HUES64 (cell line): ENCODE results near the gene POTEH.
"Not testable (repeated sequence)": the region's sequence is repeated elsewhere in the genome, so short reads cannot be mapped to it uniquely, and the experiment has no call there.

Source experiments
- H3K27ac ChIP-seq: 2 replicates; pipeline ENCODE4 v1.7.0; 2013; ENCODE audit warnings: low read depth, low read length, inconsistent platforms
- H3K27me3 ChIP-seq: 2 replicates; pipeline ENCODE4 v1.6.1; 2013; ENCODE audit warnings: mild to moderate bottlenecking, low read length; ENCODE audit not compliant: insufficient read depth
- H3K36me3 ChIP-seq: 2 replicates; pipeline ENCODE4 v1.6.1; 2013; ENCODE audit warnings: mild to moderate bottlenecking, low read length; ENCODE audit not compliant: insufficient read depth
- H3K4me1 ChIP-seq: 2 replicates; pipeline ENCODE4 v1.6.1; 2013; ENCODE audit warnings: mild to moderate bottlenecking, low read length, moderate library complexity; ENCODE audit not compliant: insufficient read depth
- H3K4me3 ChIP-seq: 2 replicates; pipeline ENCODE4 v1.5.1; 2013; ENCODE audit warnings: mild to moderate bottlenecking, low read length, moderate library complexity
- H3K9ac ChIP-seq: 2 replicates; pipeline ENCODE4 v1.6.1; 2013; ENCODE audit warnings: mild to moderate bottlenecking, low read depth, low read length
- H3K9me3 ChIP-seq: 2 replicates; pipeline ENCODE4 v1.6.1; 2013; ENCODE audit warnings: low read depth, low read length; ENCODE audit not compliant: insufficient read depth
- WGBS: fragments of 150-250, 120-280 bp; methylation state at CpG from one replicate; pipeline ENCODE4 v1.1.7; 2013; ENCODE audit warnings: missing lambda C conversion rate; 5-methylcytosine and 5-hydroxymethylcytosine counted together

POTEH gene

GRCh38 chr22:15738157-15738908 is 48.5 kb downstream of the POTEH start:
- not testable (repeated sequence) for H3K27me3 ChIP-seq, H3K9ac ChIP-seq, H3K27ac ChIP-seq, H3K36me3 ChIP-seq, H3K4me3 ChIP-seq, H3K9me3 ChIP-seq, H3K4me1 ChIP-seq
- WGBS, result 96% methylated on average over 4 of the region's 10 CpGs

DNA sequence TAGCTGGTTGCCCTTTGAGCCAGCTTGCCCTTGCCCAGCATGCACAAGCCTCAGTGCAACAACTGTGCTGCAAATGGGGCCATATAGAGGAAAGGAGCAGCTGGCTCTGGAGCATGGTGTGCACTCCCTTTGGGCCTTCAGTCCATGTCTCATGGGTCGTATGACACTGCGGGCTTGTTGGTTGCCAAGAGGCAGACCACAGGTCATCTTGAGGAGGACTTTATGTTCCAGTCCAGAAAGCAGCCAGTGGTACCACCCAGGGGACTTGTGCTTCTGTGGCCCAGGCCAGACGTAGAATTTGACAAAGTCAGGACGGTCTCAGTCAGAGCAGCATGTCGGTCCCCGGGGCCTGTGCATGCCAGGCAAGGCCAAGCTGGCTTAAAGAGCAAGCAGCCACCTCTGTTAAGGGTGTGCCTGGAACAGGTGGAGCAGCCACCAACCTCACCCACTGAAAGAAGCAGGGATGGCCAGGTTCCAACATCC is 49.1 kb downstream of the POTEH start:
- not testable (repeated sequence) for H3K9me3 ChIP-seq, H3K36me3 ChIP-seq, H3K4me3 ChIP-seq, H3K27ac ChIP-seq, H3K9ac ChIP-seq, H3K27me3 ChIP-seq, H3K4me1 ChIP-seq
- WGBS, result 100% methylated on average over 1 of the region's 6 CpGs

- H3K9ac ChIP-seq, H3K36me3 ChIP-seq, H3K4me3 ChIP-seq, H3K27me3 ChIP-seq, H3K27ac ChIP-seq, H3K4me1 ChIP-seq: not testable (repeated sequence)
- WGBS, result 82% methylated on average over 13 of the region's 16 CpGs
- peaks cover 14% of the 10 kb centered on the region for H3K9me3 ChIP-seq
These were observed 58.0 kb downstream of the POTEH start for GRCh38 chr22:15747636-15748323.

GRCh38 chr22:15749181-15749970 is 59.5 kb downstream of the POTEH start:
- H3K27ac ChIP-seq, H3K9ac ChIP-seq, H3K27me3 ChIP-seq, H3K4me1 ChIP-seq, H3K36me3 ChIP-seq, H3K4me3 ChIP-seq: not testable (repeated sequence)
- WGBS, result 93% methylated on average over 27 of the region's 41 CpGs
- peaks cover 14% of the 10 kb centered on the region for H3K9me3 ChIP-seq

DNA sequence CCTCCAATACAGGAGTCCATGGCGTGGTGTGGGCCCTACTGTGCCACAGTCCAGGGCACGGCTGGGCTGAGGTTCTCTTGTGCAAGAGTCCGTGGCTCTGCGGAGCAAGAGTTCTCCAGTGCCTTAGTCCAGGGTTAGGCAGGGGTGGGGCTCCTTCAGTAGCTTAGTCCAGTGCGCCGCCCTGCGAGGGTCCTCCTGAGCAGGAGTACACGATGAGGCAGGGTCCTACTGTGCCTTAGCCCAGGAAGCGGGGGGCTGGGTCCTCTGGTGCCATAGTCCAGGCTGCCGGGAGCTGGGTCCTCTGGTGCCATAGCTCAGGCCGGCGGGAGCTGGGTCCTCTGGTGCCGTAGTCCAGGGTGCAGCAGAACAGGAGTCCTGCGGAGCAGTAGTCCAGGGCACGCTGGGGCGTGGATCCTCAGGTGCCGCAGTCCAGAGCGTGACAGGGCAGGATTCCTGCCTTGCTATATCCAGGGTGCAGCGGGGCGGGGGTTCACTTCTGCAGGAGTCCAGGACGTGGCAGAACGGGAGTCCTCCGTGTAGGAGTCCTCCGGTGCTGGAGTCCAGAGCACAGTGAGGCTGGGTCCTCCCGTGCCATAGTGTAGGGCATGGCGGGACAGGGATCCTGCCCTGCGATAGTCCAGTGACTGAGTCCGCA is 69.7 kb downstream of the POTEH start:
- H3K27ac ChIP-seq, H3K9ac ChIP-seq, H3K36me3 ChIP-seq, H3K4me3 ChIP-seq, H3K27me3 ChIP-seq, H3K4me1 ChIP-seq, H3K9me3 ChIP-seq: not testable (repeated sequence)
- 94% methylated on average over 12 of the region's 28 CpGs for WGBS

GRCh38 chr22:15760388-15761150 is 70.7 kb downstream of the POTEH start:
- not testable (repeated sequence) for H3K4me1 ChIP-seq, H3K27ac ChIP-seq, H3K36me3 ChIP-seq, H3K27me3 ChIP-seq, H3K9ac ChIP-seq, H3K9me3 ChIP-seq, H3K4me3 ChIP-seq
- 90% methylated on average over 13 of the region's 44 CpGs for WGBS

GRCh38 chr22:15761151-15761777 is 71.4 kb downstream of the POTEH start:
- not testable (repeated sequence) for H3K9me3 ChIP-seq, H3K4me1 ChIP-seq, H3K4me3 ChIP-seq, H3K27me3 ChIP-seq, H3K27ac ChIP-seq, H3K36me3 ChIP-seq, H3K9ac ChIP-seq
- 93% methylated on average over 20 of the region's 30 CpGs for WGBS

- not testable (repeated sequence) for H3K9ac ChIP-seq, H3K27me3 ChIP-seq, H3K36me3 ChIP-seq, H3K4me1 ChIP-seq, H3K9me3 ChIP-seq, H3K4me3 ChIP-seq, H3K27ac ChIP-seq
- no CpG with 5 or more reads among the region's 1 CpG for WGBS
These were observed 73.7 kb downstream of the POTEH start for GRCh38 chr22:15763559-15763958.
